Endothelial cell of umbilical vein (primary cell): ENCODE results near the gene OR4F6. TPM values are rescaled to one million over a fixed set of nuclear protein-coding genes. Genes with fewer than 3 reads are reported as not detected.
"Not testable (repeated sequence)": the region's sequence is repeated elsewhere in the genome, so short reads cannot be mapped to it uniquely, and the experiment has no call there.

Source experiments
- BruUV-seq: library from RNA; stranded (reverse); fragments of 400-500 nt; replicated peaks from 2 replicates; lab custom pipeline; 2021; lab: Mats Ljungman, UMichigan
- CTCF ChIA-PET: fragments of 300-600, 350-600 bp; sonication (Branson Sonifier 250); formaldehyde crosslinking; loops from one replicate; lab custom pipeline; 2021; ENCODE audit warnings: antibody characterized with exemption, inconsistent platforms; lab: Charles Lee
- POLR2A ChIA-PET: fragments of 300-600, 350-600 bp; sonication (Branson Sonifier 250); formaldehyde crosslinking; loops from one replicate; lab custom pipeline; 2021; ENCODE audit warnings: antibody characterized with exemption, inconsistent platforms; lab: Charles Lee
- DNase-seq: peaks from one replicate; pipeline ENCODE4 v3.0.0-alpha.2; 2011; ENCODE audit warnings: low read depth, low spot score
- FAIRE-seq: peaks from 2 replicates; lab custom pipeline; 2011; peaks lifted over from hg19 to GRCh38; lab: Jason Lieb, UNC
- H2AFZ ChIP-seq: 2 replicates; pipeline ENCODE4 v1.6.0; 2012; ENCODE audit warnings: low read depth, low read length, control low read depth, inconsistent platforms
- H3K27ac ChIP-seq: 2 replicates; pipeline ENCODE4 v1.5.1; 2011; ENCODE audit warnings: low read depth, mild to moderate bottlenecking, control low read depth, low read length, moderate library complexity; ENCODE audit not compliant: insufficient read depth
- H3K27me3 ChIP-seq, 2 experiments: 2 replicates each; pipeline versions ENCODE4 v1.6.0 to v1.6.1; 2011; ENCODE audit warnings: low read length in 2 of 2, mixed read lengths in 1 of 2; ENCODE audit not compliant: control insufficient read depth in 2 of 2, insufficient read depth in 2 of 2
- H3K36me3 ChIP-seq, 2 experiments: 2 replicates in 1 of 2; 3 replicates in 1 of 2; pipeline ENCODE4 v1.5.1; 2011; ENCODE audit warnings: low read length in 2 of 2, mild to moderate bottlenecking in 1 of 2, moderate library complexity in 1 of 2; ENCODE audit not compliant: control insufficient read depth in 2 of 2, insufficient read depth in 2 of 2; ENCODE audit errors: extremely low read depth in 1 of 2
- H3K4me1 ChIP-seq: 3 replicates; pipeline ENCODE4 v1.5.1; 2011; ENCODE audit warnings: mild to moderate bottlenecking, low read length; ENCODE audit not compliant: control insufficient read depth, insufficient read depth; ENCODE audit errors: extremely low read depth
- H3K4me2 ChIP-seq: 2 replicates; pipeline ENCODE4 v1.6.1; 2011; ENCODE audit warnings: low read length, control low read depth, mixed read lengths; ENCODE audit not compliant: insufficient read depth
- H3K4me3 ChIP-seq, 3 experiments: fragments of 200-600 bp in 1 of 3; sonication (generic), shearing (Covaris generic) in 1 of 3; replicated peaks in 1 of 3; 2 replicates each; pipeline ENCODE4 v1.5.1; 2011 to 2016; ENCODE audit warnings: control low read depth in 3 of 3, low read length in 3 of 3, mild to moderate bottlenecking in 2 of 3, inconsistent platforms in 1 of 3, low read depth in 1 of 3, moderate library complexity in 1 of 3; ENCODE audit not compliant: insufficient read depth in 1 of 3
- H3K79me2 ChIP-seq: 2 replicates; pipeline ENCODE4 v1.6.0; 2012; ENCODE audit warnings: low read length, inconsistent platforms; ENCODE audit not compliant: control insufficient read depth, insufficient read depth
- H3K9ac ChIP-seq: replicated peaks from 2 replicates; pipeline ENCODE3; 2011; ENCODE audit warnings: low read length, control low read depth; ENCODE audit not compliant: insufficient read depth; ENCODE audit errors: extremely low read depth
- H3K9me1 ChIP-seq: replicated peaks from 3 replicates; pipeline ENCODE4 v1.6.0; 2011; ENCODE audit warnings: mild to moderate bottlenecking, low read length; ENCODE audit not compliant: control insufficient read depth, insufficient read depth; ENCODE audit errors: extremely low read depth
- H3K9me3 ChIP-seq: replicated peaks from 2 replicates; pipeline ENCODE4 v1.5.1; 2012; ENCODE audit warnings: low read length, inconsistent platforms; ENCODE audit not compliant: control insufficient read depth, insufficient read depth
- H4K20me1 ChIP-seq: replicated peaks from 2 replicates; pipeline ENCODE3; 2011; ENCODE audit warnings: mild to moderate bottlenecking, low read length; ENCODE audit not compliant: control insufficient read depth, insufficient read depth; ENCODE audit errors: extremely low read depth
- EZH2 ChIP-seq: IDR thresholded peaks from 2 replicates; pipeline ENCODE4 v1.6.1; 2012; ENCODE audit warnings: borderline replicate concordance, low read depth, mild to moderate bottlenecking, moderate library complexity, low read length, inconsistent platforms; ENCODE audit not compliant: severe bottlenecking
- FOS ChIP-seq: IDR thresholded peaks from 2 replicates; pipeline ENCODE4 v1.6.1; 2011; ENCODE audit warnings: mild to moderate bottlenecking, low read length, moderate library complexity, borderline replicate concordance; ENCODE audit not compliant: insufficient read depth
- GATA2 ChIP-seq: IDR thresholded peaks from 2 replicates; pipeline ENCODE4 v1.7.0; 2011; ENCODE audit warnings: low read depth, mild to moderate bottlenecking, moderate library complexity, mixed read lengths, low read length; ENCODE audit not compliant: insufficient read length, insufficient read depth
- JUN ChIP-seq: IDR thresholded peaks from 2 replicates; pipeline ENCODE4 v1.6.1; 2011; ENCODE audit warnings: borderline replicate concordance, low read depth; ENCODE audit not compliant: insufficient read length, insufficient read depth
- MYC ChIP-seq: IDR thresholded peaks from one replicate; pipeline ENCODE4 v1.6.1; 2011; ENCODE audit warnings: mild to moderate bottlenecking, low read depth, low read length
- POLR2A ChIP-seq: IDR thresholded peaks from 2 replicates; pipeline ENCODE4 v1.6.1; 2012; ENCODE audit warnings: low read depth, mild to moderate bottlenecking, control low read depth, low read length
- POLR2AphosphoS5 ChIP-seq: IDR thresholded peaks from 2 replicates; pipeline ENCODE4 v1.6.1; 2012; ENCODE audit warnings: low read depth, mild to moderate bottlenecking, control low read depth, low read length, moderate library complexity; ENCODE audit not compliant: insufficient read depth
- dilution Hi-C: fragments of 300-500 bp; cut with MboI; formaldehyde crosslinking; loops from one replicate; pipeline ENCODE4 v1.15.0; 2019; ENCODE audit warnings: low sequenced_read_pairs; ENCODE audit not compliant: extremely low pct_ligation_motif_present
- intact Hi-C: fragments of 100-400 bp; cut with micrococcal nuclease; formaldehyde crosslinking; loops from one replicate; pipeline ENCODE4 v1.10.0; 2022
- polyA plus RNA-seq, 4 experiments: library from polyadenylated mRNA; depleted of rRNA in 3 of 4; stranded (reverse) in 3 of 4; unstranded in 1 of 4; fragments of >200 nt; gene quantifications; 2 replicates each; pipeline versions ENCODE4 v1.2.1 to v1.2.3, GENCODE V29; 2011 to 2012; ENCODE audit warnings: missing spikeins in 1 of 4
- total RNA-seq: library from RNA; stranded (reverse); gene quantifications from 2 replicates; pipeline ENCODE4 v1.2.3, GENCODE V29; 2021
- TF ChIP-seq, protein P1 (sequence below): IDR thresholded peaks from 2 replicates; pipeline ENCODE4 v1.6.1; 2011; ENCODE audit not compliant: insufficient read depth, insufficient read length
- TF ChIP-seq, protein P2 (sequence below), 2 donors: IDR thresholded peaks; 1 replicate in 1 of 2; 2 replicates in 1 of 2; pipeline ENCODE4 v1.5.1; 2011; ENCODE audit warnings: low read length in 2 of 2, mild to moderate bottlenecking in 2 of 2, moderate library complexity in 2 of 2, control low read depth in 1 of 2, inconsistent platforms in 1 of 2, low read depth in 1 of 2; ENCODE audit not compliant: insufficient read depth in 1 of 2; ENCODE audit errors: extremely low read depth in 1 of 2

The OR4F6 gene
- total and polyA plus RNA-seq, 2 donors (not counting 3 experiments of a cell fraction or from before 2014, with no cell fraction given): not detected

DNA sequence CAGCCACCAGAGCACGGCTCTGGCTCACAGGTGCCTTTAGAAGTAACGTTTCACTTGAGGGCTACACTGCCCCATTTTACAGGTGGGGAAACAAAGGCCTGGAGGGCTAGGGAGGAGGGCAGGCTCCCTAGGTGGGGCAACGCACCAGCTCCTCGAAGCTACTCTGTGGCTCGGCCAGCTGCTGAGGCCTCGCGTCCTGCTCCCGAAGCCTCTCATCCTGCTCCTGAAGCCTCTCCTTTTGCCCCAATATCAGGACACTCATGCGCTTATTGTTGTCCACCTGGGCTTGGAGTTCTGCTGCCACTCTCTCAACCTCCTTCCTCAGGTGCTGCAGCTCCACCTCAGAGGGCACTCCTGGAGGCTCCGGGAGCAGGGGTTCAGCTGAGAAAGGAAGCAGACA, 28.2 kb upstream of the OR4F6 start:
- Histone ChIP-seq H3K4me2 (no peak overlapping the region), H3K4me1 (no peaks in the 10 kb centered on the region), H3K27ac (no peak overlapping the region), H3K79me2 (no peaks in the 10 kb centered on the region), H3K9ac (no peak overlapping the region), H2AFZ (no peak overlapping the region), H3K4me3 (no peak overlapping the region), H3K27me3 (no peaks in the 10 kb centered on the region), H4K20me1 (no peaks in the 10 kb centered on the region), H3K9me3 (no peaks in the 10 kb centered on the region), H3K9me1 (no peaks in the 10 kb centered on the region), H3K36me3 (no peaks in the 10 kb centered on the region)
- intact Hi-C loops (no loop called here), dilution Hi-C loops (no loop called here)
- BruUV-seq: no TSS peak
- POLR2A ChIA-PET: no interaction called here
- DNase-seq: no peak
- TF ChIP-seq FOS (no peak), MYC (no peak), POLR2AphosphoS5 (no peak), JUN (no peak), POLR2A (no peak), EZH2 (no peak), GATA2 (no peak)
- TF ChIP-seq, protein P1, sequence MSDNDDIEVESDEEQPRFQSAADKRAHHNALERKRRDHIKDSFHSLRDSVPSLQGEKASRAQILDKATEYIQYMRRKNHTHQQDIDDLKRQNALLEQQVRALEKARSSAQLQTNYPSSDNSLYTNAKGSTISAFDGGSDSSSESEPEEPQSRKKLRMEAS: no peak
- TF ChIP-seq, protein P2, sequence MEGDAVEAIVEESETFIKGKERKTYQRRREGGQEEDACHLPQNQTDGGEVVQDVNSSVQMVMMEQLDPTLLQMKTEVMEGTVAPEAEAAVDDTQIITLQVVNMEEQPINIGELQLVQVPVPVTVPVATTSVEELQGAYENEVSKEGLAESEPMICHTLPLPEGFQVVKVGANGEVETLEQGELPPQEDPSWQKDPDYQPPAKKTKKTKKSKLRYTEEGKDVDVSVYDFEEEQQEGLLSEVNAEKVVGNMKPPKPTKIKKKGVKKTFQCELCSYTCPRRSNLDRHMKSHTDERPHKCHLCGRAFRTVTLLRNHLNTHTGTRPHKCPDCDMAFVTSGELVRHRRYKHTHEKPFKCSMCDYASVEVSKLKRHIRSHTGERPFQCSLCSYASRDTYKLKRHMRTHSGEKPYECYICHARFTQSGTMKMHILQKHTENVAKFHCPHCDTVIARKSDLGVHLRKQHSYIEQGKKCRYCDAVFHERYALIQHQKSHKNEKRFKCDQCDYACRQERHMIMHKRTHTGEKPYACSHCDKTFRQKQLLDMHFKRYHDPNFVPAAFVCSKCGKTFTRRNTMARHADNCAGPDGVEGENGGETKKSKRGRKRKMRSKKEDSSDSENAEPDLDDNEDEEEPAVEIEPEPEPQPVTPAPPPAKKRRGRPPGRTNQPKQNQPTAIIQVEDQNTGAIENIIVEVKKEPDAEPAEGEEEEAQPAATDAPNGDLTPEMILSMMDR (IDR thresholded peaks at IDR 0.05; ENCODE audit: extremely low read depth in 1 of 2, insufficient read depth in 1 of 2, low read depth in 1 of 2, low read length in 2 of 2): no peak
- CTCF ChIA-PET: no interaction called here
- no peak for FAIRE-seq

GRCh38 chr15:101778576-101778975, 24.7 kb upstream of the OR4F6 start:
- FAIRE-seq, dilution Hi-C loops, H3K9me1 ChIP-seq: not testable (repeated sequence)

DNA sequence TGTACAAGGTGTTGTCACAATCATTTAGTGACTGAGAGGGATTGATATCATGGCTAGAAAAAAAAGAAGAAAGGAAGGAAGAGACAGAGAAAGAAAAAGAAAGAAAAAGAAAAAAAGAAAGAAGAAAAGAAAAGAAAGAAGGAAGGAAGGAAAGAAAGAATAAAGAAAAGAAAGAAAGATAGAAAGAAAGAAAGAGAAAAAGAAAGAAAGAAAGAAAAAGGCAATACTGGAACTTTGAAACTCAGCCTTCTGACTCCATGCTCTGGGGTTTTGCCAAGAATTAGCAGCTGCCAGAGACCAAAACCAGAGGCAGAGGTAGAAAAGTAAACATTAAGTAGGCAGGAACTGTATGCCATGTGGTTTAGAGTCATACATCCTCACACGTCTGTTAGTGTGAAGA, 23.1 kb upstream of the OR4F6 start:
- H3K27ac ChIP-seq, intact Hi-C loops, H2AFZ ChIP-seq, H4K20me1 ChIP-seq, H3K9me3 ChIP-seq, H3K27me3 ChIP-seq, DNase-seq, H3K4me3 ChIP-seq, CTCF ChIA-PET, FAIRE-seq, H3K9me1 ChIP-seq, H3K4me2 ChIP-seq, dilution Hi-C loops, H3K79me2 ChIP-seq, H3K36me3 ChIP-seq, BruUV-seq, H3K9ac ChIP-seq, POLR2A ChIA-PET, H3K4me1 ChIP-seq: not testable (repeated sequence)

More at GRCh38 chr15:101778576-101778975, 24.7 kb upstream of the OR4F6 start:
- H3K36me3 ChIP-seq, H3K79me2 ChIP-seq, H3K9me3 ChIP-seq, H3K9ac ChIP-seq, H2AFZ ChIP-seq, DNase-seq, BruUV-seq, H3K4me2 ChIP-seq, CTCF ChIA-PET, H3K27ac ChIP-seq, H4K20me1 ChIP-seq, intact Hi-C loops, H3K27me3 ChIP-seq, H3K4me3 ChIP-seq, H3K4me1 ChIP-seq, POLR2A ChIA-PET: not testable (repeated sequence)
